ENCODE results near the gene IL19. TPM values are rescaled to one million over a fixed set of nuclear protein-coding genes. Genes with fewer than 3 reads are reported as not detected.

The IL19 gene
- total and polyA plus RNA-seq, 4 donors, result 0.10 to 0.68 (median 0.12) TPM; not detected in 1

DNA sequence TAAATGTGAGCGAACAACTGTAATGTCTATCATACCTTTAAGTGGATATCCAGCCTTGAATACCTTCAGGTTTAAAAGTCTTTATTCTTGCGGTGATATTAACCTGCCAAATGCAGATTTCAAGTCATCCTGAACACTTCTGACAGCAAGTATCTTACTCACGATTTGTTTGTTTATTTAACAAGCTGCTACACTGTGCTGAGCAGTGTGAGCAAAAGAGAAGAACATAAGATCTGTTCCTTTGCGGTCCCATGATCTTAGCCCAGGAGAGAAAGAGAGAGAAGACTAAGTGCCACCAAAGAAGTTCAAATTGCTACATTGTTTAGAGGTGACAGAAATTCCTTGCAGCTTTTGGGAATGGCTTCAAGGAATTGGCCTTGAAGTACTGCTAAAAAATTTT lies 117.1 kb downstream of the IL19 start:
- ATAC-seq (ENCODE audit: insufficient read depth, low FRiP score) (no peak), DNase-seq (no peak)
- Histone ChIP-seq H3K4me3 (no peak overlapping the region), H3K27ac (ENCODE audit: low read depth in 1 of 2, low read length in 1 of 2) (no peak overlapping the region), H3K9me3 (ENCODE audit: control insufficient read depth in 4 of 4, insufficient read depth in 3 of 4, low read length in 3 of 4) (no peaks in the 10 kb centered on the region), H3K36me3 (ENCODE audit: control insufficient read depth in 4 of 4, insufficient read depth in 4 of 4, low read length in 4 of 4) (no peaks in the 10 kb centered on the region), H3K4me1 (ENCODE audit: control insufficient read depth in 5 of 5, insufficient read depth in 5 of 5, low read length in 5 of 5) (peaks cover 0 to 6% (median 0%) of the 10 kb centered on the region in 5 donors), H3K27me3 (ENCODE audit: control insufficient read depth in 3 of 3, insufficient read depth in 3 of 3, low read length in 2 of 3) (peaks cover 0 to 2% (median 0%) of the 10 kb centered on the region in 3 donors), H3K9ac (ENCODE audit: insufficient read depth in 1 of 2, low read length in 2 of 2) (no peak overlapping the region)
- WGBS, 2 donors, result 65 to 80% methylated on average over 4 of the region's 4 CpGs
- TF ChIP-seq, protein P1, sequence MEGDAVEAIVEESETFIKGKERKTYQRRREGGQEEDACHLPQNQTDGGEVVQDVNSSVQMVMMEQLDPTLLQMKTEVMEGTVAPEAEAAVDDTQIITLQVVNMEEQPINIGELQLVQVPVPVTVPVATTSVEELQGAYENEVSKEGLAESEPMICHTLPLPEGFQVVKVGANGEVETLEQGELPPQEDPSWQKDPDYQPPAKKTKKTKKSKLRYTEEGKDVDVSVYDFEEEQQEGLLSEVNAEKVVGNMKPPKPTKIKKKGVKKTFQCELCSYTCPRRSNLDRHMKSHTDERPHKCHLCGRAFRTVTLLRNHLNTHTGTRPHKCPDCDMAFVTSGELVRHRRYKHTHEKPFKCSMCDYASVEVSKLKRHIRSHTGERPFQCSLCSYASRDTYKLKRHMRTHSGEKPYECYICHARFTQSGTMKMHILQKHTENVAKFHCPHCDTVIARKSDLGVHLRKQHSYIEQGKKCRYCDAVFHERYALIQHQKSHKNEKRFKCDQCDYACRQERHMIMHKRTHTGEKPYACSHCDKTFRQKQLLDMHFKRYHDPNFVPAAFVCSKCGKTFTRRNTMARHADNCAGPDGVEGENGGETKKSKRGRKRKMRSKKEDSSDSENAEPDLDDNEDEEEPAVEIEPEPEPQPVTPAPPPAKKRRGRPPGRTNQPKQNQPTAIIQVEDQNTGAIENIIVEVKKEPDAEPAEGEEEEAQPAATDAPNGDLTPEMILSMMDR (IDR thresholded peaks at IDR 0.05; ENCODE audit: control extremely low read depth, extremely low read depth), result no peak

DNA sequence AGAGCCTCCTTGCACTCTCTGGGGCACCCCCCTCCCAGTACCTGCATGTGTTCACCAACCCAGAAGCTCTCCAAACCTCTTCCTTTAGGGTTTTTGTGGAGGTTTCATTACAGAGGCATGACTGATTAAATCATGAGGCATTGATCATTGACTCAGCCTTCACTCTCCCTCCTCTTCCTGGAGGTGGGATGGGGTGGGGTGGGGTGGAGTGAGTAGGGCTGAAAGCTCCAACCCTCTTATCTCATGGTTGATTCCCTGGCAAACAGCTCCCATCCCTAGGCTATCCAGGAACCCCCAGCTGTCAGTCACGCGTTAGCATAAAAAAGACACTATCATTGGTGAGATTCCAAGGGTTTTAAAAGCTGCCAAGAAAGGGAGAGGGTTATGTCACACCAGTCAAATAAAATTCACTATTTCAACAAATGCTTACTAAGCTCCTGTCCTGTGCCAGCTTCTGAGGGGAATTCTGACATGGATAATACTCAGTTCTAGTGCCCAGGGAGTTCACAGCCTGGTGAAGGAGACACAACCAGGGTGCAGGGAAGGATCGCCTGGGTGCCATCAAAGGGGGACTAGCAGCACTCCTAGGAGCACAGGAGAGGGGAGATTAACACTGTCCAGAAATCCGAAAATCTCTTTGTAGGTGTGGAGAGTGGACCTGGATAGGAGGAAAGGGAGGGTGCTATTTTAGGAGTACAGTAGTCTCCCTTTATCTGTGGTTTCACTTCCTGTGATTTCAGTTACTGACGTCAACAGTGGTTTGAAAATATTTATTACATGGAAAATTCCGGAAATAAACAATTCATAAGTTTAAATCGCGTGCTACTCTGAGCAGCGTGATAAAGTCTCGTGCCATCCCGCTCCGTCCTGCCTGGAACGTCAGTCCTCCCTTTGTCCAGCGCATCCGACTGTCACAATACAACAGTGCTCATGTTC lies 119.8 kb downstream of the IL19 start:
- no peak overlapping the region for H3K9ac ChIP-seq (ENCODE audit: insufficient read depth in 1 of 2, low read length in 2 of 2)
- no peaks in the 10 kb centered on the region for H3K36me3 ChIP-seq (ENCODE audit: control insufficient read depth in 4 of 4, insufficient read depth in 4 of 4, low read length in 4 of 4)
- H3K4me3 ChIP-seq, result no peak overlapping the region
- H3K4me1 ChIP-seq (ENCODE audit: control insufficient read depth in 5 of 5, insufficient read depth in 5 of 5, low read length in 5 of 5), result peaks cover 0 to 6% (median 3%) of the 10 kb centered on the region in 5 donors
- TF ChIP-seq, protein P1 (IDR thresholded peaks at IDR 0.05; ENCODE audit: control extremely low read depth, extremely low read depth), result no peak
- H3K9me3 ChIP-seq (ENCODE audit: control insufficient read depth in 4 of 4, insufficient read depth in 3 of 4, low read length in 3 of 4), result no peaks in the 10 kb centered on the region
- WGBS, 2 donors, result 43 to 71% methylated on average over 15 of the region's 15 CpGs
- DNase-seq (peak in 2 of 3 donors; percentile 27 to 37), ATAC-seq (ENCODE audit: insufficient read depth, low FRiP score) (peak; percentile 68)
- H3K27me3 ChIP-seq (ENCODE audit: control insufficient read depth in 3 of 3, insufficient read depth in 3 of 3, low read length in 2 of 3), result peaks cover 0 to 2% (median 0%) of the 10 kb centered on the region in 3 donors
- H3K27ac ChIP-seq (ENCODE audit: low read depth in 1 of 2, low read length in 1 of 2), result peak overlapping the region in 1 of 2 donors; percentile 59

DNA sequence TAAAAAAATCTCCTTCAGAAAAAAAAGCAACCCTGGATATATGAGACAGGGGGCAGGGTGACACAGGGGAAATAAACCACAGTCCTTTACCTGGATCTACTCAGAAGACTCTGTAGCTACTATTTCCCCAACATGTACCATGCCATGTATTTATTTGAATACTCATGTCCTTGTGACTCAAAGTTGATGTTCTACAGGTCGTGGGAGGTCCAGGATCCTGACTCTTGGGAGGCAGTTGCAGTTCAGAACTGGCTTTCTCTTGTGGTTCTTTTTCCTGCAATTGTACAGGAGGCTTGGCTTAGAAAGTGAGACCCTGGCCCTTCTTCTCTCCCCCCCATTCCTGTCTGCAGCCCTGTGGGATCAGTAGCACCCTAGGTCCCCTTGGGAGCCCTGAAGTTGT lies 120.8 kb downstream of the IL19 start:
- WGBS, 2 donors, result 62 to 93% methylated on average over 1 of the region's 1 CpG

More for the DNA sequence above, 120.8 kb downstream of the IL19 start:
- TF ChIP-seq, protein P1 (IDR thresholded peaks at IDR 0.05; ENCODE audit: control extremely low read depth, extremely low read depth), result no peak
- Histone ChIP-seq H3K9me3 (ENCODE audit: control insufficient read depth in 4 of 4, insufficient read depth in 3 of 4, low read length in 3 of 4) (no peaks in the 10 kb centered on the region), H3K36me3 (ENCODE audit: control insufficient read depth in 4 of 4, insufficient read depth in 4 of 4, low read length in 4 of 4) (no peaks in the 10 kb centered on the region), H3K27me3 (ENCODE audit: control insufficient read depth in 3 of 3, insufficient read depth in 3 of 3, low read length in 2 of 3) (peaks cover 0 to 2% (median 0%) of the 10 kb centered on the region in 3 donors), H3K27ac (ENCODE audit: low read depth in 1 of 2, low read length in 1 of 2) (no peak overlapping the region), H3K4me3 (no peak overlapping the region), H3K4me1 (ENCODE audit: control insufficient read depth in 5 of 5, insufficient read depth in 5 of 5, low read length in 5 of 5) (peaks cover 0 to 13% (median 4%) of the 10 kb centered on the region in 5 donors), H3K9ac (ENCODE audit: insufficient read depth in 1 of 2, low read length in 2 of 2) (no peak overlapping the region)
- no peak for ATAC-seq (ENCODE audit: insufficient read depth, low FRiP score)
- DNase-seq, result no peak

Small RNA genes lying within 50 kb of the gene (small RNA-seq; reads per million reads assigned to genes)
- gene RF00019 (ENCODE audit: low replicate concordance), result not detected

Other genes with a start within 250 kb of the IL19 start
- gene EIF2D, start 158.3 kb upstream of the IL19 start, total RNA-seq, result 10 to 100 TPM; 35.5 to 78.9 TPM
- 10 to 100 TPM; 27.7 to 50.9 TPM for gene EIF2D, start 158.3 kb upstream of the IL19 start, polyA plus RNA-seq
- 10 to 100 TPM; 12.3 to 13.0 TPM for gene DYRK3, start 135.2 kb upstream of the IL19 start, total RNA-seq
- 1 to 10 TPM; 4.6 to 5.4 TPM for gene DYRK3, start 135.2 kb upstream of the IL19 start, polyA plus RNA-seq
- gene MAPKAPK2, start 85.9 kb upstream of the IL19 start, total RNA-seq, result 100 to 1,000 TPM in 1 of 2 donors, 10 to 100 TPM in 1; 35.8 to 116 TPM
- gene MAPKAPK2, start 85.9 kb upstream of the IL19 start, polyA plus RNA-seq, result 10 to 100 TPM; 55.7 to 94.5 TPM
- 1 to 10 TPM; 2.4 to 3.4 TPM for gene IL10, start 1.7 kb downstream of the IL19 start, total RNA-seq
- 10 to 100 TPM in 1 of 2 donors, under 1 TPM in 1; 0.37 to 37.3 TPM for gene IL10, start 1.7 kb downstream of the IL19 start, polyA plus RNA-seq
- gene IL20, start 94.8 kb downstream of the IL19 start, total RNA-seq, result not detected
- gene IL20, start 94.8 kb downstream of the IL19 start, polyA plus RNA-seq, result under 1 TPM; 0.11 to 0.12 TPM
- not detected for gene IL24, start 126.7 kb downstream of the IL19 start, total RNA-seq
- gene IL24, start 126.7 kb downstream of the IL19 start, polyA plus RNA-seq, result 1 to 10 TPM in 1 of 2 donors, under 1 TPM in 1; 0.67 to 8.7 TPM
- gene FCMR, start 151.2 kb downstream of the IL19 start, total RNA-seq, result 10 to 100 TPM in 1 of 2 donors, 1 to 10 TPM in 1; 8.5 to 10.5 TPM
- 10 to 100 TPM in 1 of 2 donors, 1 to 10 TPM in 1; 3.6 to 13.3 TPM for gene FCMR, start 151.2 kb downstream of the IL19 start, polyA plus RNA-seq
- 100 to 1,000 TPM; 381 to 845 TPM for gene PIGR, start 175.7 kb downstream of the IL19 start, total RNA-seq
- gene PIGR, start 175.7 kb downstream of the IL19 start, polyA plus RNA-seq, result 100 to 1,000 TPM; 131 to 216 TPM
- gene FCAMR, start 199.7 kb downstream of the IL19 start, total RNA-seq, result under 1 TPM in 1 of 2 donors, not detected in 1; 0.40 TPM
- under 1 TPM in 1 of 2 donors, not detected in 1; 0.18 TPM for gene FCAMR, start 199.7 kb downstream of the IL19 start, polyA plus RNA-seq

All from lung (tissue), 13 donors.